Activated CD4-positive, alpha-beta T cell treated with anti-CD3 and anti-CD28 coated beads, Interleukin-2, amount 50 U/mL, for 4 hours (primary cell): Measurements from ENCODE around the gene CRYBA4.
A peak's percentile ranks its signal among the peaks of the same experiment; 100 is the strongest.

ENCODE experiments used
- DNase-seq, 2 experiments: peaks; one replicate each; pipeline ENCODE4 v3.0.0-alpha.2; 2020

CRYBA4 gene

DNA sequence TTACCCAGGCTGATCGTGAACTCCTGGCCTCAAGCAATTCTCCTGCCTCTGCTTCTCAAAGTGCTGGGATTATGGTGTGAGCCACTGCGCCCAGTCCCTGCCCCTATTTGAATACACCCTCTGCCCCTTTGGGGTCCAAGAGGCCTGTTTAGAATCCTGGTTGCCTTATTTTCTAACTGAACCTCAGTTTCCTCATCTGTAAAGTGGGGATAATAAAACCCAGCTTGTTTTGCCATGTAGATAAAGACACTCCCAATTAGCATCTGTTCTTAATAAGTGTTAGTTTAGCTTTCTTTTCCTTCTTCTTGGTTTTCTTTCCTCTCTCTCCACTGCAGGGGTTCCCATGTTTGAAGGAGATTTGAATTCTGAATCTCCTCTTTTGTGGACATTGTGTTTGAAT lies 40.4 kb downstream of the CRYBA4 start:
- DNase-seq, result no peak

DNA sequence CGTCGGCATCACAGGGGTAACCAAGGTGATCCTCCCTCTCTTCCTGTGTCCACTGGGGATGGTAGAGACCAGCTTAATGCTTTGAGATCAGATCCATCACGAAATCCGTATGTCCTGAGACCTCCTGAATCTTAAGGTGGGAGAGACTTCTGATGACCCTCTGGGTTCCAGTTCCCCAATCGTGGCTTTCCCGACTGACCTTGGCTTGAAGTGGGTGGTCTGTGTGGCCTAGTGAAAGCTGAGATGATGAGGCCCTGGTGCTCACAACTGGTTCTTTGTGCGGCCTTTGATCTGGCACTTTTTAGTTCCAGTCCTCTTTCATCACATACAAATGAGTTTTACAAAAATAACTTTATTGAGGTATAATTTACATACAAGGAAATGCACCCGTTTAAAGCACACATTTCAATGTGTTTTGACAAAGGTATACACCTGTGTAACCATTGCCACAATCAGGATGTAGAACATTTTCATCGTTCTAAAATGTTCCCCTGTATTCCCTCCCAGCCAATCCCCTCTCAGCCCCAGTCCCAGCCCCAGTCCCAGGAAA lies 41.7 kb downstream of the CRYBA4 start:
- DNase-seq, result no peak

DNA sequence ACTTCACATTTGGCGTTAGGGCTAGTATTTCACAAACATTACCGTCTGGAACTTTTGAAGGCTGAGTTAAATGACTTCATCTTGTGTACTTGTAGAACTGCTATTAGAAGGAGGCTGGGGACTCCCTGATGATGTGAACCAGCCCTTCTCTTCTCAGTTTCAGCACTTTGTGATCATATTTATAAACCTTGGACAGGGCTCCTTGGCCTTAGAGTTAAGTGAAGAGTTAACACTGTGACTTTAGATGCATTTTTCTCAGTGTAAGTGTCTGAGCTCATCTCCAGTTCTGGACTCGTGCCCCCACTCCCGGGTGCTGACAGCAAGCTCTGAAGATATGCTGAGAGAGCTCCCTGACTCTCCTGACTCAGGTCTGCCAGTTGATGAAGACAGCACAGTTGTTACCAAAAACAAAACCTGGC lies 44.1 kb downstream of the CRYBA4 start:
- DNase-seq, result no peak

DNA sequence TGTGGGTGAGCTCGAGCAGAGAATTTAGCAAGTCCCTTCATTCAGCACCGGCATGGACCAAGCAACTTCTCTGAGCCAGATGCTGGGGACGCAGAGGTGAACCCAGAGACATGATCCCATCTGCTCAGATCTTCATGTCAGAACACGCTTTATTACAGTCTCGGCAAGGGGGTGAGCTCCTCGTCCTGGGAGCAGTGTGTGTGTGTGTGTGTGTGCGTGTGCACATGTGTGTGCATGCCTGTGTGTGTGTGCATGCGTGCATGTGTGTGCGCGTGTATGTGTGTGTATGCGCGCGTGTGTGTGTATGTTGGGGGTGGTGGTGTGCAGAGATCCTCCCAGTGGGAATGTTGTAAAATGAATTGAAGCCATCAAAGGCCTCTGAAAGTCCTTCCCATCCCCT lies 45.4 kb downstream of the CRYBA4 start:
- no peak for DNase-seq

DNA sequence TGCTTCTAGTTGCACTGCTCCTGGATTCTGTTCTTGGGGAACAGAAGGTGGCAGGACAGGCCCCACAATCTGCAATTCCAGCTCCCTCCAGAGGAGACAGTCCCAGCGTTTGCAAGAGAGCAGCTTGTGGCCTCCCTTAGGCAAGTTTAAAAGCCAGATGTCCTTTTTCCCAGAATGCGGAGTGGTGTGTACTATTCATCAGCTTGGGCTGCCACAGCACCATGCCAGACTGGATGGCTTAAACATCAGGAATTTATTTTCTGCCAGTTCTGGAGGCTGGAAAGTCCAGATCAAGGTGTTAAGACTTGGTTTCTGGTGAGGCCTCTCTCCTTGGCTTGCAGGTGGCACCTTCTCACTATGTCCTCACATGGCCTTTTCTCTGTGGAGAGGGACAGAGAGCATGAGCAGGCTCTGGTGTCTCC lies 47.3 kb downstream of the CRYBA4 start:
- no peak for DNase-seq

DNA sequence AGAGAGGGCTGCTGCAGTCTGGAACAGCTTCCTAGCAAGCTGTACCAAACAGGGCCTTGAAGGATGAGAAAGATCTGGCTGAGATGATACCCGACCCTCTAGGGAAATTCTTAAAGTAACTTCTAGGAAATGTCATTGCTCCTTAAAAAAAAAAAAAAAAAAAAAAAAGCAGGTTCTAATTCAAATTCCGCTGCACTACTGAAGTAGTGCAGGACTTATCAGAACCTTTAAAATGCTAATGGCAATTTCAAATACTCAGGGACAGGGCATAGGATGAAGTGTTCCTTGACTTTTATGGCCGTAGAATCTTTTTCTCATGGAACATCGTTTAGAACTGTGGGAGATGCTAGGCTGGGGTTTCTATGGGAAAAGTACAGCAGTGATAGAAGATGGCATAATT lies 48.7 kb downstream of the CRYBA4 start:
- no peak for DNase-seq

DNA sequence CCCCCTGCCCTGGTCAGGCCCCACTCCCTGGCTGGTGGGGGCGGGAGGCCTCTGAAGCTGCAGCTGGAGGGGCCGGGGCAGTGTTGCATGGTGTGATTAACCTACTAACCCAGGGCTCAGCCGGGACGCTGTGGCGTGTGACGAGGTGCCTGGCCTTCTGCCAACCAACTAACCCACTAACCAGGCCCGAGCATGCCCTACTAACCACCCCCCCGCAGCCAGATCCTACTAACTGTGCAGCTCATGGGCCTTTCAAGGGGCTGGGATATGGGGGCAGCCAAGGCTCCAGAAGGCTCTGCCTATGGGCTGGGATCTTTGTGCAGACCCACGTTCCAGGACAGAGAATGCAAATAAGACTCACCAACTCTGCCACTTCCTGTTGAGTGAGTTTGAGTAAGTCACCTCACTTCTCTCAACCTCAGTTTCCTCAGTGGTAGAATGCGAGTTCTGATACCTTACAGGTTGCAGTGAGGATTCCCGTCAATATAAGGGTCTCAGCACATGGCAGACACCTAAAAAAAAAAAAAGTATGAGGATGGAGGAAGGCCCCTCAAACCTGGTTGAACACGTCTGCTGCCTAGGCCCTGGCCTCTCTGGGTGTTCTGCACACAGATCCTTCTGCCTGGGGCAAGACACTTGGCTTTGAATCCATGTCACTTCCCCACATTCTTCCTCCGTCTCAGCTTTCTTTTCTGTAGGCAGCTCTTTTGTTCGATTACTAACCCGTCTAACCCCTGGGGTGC lies 49.7 kb downstream of the CRYBA4 start:
- DNase-seq, result peak; percentile 50 to 57

DNA sequence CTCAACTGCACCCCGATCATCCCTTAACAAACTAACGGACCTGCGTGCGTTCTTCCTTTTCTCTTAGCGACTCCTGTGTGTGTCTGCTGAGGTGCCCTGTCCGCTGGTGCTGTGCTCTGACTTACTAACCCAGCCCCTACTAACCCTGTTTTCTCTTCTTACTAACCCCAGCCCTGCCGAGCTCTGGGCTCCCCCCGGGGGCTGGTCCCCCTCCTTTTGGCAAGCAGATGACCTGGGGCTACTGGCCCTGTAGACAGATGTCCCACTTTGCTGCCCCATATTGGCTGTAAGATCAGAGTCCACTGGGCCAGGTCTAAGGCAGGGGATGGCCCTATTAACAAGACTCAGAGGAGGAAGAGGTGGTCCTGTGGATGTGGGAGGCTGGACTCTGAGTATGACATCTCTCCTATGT lies 50.3 kb downstream of the CRYBA4 start:
- no peak for DNase-seq

DNA sequence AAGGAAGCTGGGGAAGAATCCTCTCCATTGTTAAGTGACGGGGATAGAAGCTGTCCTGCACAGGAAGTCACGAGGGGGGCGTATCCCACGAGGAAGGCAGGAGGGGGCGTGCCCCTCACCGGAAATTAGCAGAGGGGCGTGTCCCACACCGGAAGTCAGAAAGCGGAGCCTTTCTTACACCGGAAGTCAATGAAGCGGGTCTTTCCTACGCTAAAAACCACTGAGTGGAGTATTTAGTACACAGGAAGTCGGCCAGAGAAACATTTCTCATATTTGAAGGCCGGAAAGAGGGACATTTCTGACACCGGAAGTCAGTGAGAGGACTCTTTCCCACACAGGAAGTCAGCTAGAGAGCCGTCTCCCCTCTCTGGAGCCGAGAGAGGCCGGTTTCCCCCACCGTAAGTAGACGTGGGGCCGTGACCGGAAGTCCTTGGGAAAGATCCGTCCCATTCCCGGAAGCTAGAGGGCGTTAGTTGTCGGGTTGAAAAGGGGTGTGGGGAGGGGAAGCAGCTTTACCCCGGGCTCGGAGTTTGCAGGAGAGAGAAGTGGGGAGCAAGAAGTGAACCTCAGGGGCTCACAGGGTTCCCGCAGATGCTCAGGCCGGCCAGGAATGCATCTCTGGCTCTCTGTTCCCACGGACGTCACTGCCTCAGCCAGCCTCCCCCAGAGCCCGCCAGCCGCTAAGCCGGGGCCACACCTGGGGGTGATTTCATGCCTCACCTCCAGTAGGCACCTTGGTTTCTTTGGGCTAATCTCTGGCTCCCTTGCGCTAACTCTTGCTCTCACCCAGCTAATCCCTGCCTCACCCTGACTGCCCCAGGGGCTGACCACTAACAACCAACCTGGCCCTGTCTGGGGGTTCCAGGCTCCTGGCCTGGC lies 51.1 kb downstream of the CRYBA4 start:
- DNase-seq, result peak; percentile 83 to 84

DNA sequence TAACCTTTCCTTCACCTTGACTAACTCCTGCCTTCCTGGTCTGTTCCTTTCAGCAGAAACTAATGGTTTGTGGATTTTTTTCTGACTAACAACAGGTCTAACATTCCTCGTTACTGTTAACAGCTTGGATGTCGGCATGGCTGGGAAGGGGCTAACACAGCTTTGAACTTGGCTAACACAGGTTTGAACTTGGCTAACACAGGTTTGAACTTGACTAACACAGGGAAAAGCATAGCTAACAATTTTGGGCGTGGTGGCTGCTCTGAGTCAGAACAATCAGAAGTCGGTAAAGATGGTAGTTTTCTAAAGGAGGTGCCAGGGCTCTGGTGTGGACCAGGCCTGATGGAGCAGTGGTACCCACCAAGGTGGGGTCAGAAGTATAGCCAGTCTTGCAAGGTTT lies 51.7 kb downstream of the CRYBA4 start:
- peak; percentile 26 for DNase-seq

DNA sequence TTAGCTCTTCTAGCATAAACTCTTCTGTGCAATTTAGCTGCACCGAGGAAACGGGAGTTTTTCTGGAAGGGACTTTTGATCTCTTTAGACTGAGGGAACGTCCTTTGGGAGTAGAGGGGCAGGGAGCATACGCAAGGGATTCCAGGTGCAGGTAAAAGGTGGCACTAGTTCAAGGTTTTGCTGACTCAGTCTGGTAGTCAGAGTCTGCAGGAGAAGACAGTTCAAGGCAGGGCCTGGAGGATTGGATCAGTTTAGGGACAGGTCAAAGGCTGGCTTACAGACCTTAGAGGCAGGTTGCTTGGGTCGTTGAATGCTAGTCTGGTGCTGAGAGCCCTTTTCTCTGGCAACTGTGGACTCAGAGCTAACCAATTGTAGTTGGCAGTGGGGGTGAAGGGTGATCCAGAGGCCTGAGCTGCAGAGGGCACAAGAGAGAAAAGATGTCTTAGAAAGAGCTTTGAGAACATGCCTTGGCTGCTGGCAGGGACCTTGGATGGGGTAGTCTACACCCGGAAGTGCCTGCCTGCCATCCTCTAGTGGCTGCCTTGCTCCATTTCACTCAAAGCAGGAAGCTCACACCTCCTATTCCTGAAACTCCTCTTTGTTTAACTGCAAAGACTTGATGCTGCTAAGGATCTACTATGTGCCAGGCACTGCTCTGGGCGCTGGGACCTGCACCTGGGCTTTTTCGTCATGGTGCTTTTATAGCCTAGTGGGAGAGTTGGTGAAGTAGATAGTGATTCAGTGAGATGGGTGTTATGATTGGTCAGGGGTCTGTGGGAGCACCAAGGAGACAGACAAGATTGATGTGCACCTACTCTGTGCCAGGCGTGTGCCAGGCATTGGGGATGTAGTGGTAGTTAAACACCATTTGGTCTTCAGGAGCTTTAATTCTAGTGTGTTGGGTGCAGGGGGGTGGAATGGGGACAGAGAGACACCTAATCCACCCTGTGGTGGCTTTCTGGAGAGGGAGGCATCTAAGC lies 52.7 kb downstream of the CRYBA4 start:
- DNase-seq, result no peak

DNA sequence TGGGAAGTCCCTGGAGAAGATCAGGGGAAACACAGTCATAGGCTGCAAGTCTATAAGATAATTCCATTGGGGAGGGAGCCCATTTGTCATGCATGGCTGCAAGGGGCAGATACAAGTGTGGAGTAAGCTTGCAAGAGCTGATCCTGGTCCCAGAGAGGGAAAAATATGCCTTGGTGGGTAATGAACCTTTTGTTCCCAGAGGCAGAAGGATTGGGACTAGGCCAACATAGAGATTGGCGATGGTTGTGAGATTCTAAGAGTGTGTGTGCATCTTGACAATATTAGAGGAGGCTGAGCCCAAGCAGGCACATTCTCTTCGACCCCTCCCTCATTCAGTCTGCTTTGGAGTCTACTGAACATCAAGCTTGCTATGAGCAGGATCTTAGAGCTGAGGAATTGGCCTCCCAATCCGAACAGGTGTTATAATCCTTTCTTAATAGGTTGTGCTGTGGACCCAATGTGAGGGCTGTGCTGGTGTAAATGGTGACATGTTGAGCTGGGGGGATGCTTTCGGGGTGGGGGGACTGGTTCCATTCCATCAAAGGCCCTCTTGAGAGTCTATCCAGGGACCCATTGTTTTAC lies 54.0 kb downstream of the CRYBA4 start:
- DNase-seq, result no peak

DNA sequence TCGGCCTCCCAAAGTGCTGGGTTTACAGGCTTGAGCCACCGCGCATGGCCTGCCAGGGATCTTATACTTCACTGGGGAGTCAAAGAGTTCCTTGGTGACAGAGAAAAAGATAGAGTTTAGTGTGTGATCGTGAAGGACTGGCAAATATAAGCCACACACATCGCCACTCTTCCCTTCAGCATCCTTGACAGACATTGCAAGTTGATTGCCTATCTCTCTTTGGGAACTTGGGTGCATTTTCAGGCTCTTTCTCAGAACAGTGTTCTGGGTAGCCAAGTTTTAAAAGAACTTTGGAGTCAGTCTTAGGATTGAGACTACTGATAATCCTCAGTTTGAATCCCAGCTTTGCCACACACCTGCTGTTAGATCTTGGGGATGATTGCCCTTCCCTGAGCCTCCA lies 55.5 kb downstream of the CRYBA4 start:
- DNase-seq, result no peak

DNA sequence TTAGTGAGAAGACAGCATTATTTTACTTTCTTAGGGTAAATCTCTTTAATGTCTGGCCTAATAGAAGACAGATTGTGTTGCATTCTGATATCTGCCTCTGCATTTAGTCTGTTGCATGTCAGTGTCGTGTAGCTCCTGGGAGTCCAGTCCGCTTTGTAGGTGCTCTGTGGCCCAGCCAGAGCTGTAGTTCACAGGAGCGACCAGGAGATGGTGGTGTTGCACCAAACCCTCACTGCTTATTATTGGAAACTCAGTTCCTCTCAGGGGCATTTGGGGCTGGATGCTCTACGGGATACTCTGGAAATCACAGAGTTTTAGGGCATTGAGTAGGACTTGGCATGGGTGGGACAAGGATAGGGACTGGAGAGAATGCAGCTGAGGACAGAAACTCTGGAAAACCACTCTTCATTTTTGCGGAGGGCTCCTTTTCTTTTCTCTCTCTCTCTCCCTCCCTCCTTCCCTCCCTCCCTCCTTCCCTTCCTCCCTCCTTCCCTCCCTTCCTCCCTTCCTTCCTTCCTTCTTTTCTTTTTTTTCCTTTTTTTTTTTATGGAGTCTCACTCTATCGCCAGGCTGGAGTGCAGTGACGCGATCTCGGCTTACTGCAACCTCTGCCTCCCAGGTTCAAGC lies 57.4 kb downstream of the CRYBA4 start:
- peak; percentile 59 to 64 for DNase-seq
